H9 (cell line): Measurements from ENCODE around the gene CCL17. TPM values are rescaled to one million over a fixed set of nuclear protein-coding genes. Genes with fewer than 3 reads are reported as not detected.

Experiments used
- DNase-seq: peaks from one replicate; pipeline ENCODE4 v3.0.0-alpha.2; 2017
- H2AFZ ChIP-seq: one replicate; pipeline ENCODE4 v1.6.1; 2013; ENCODE audit warnings: mild to moderate bottlenecking, low read length, control low read depth, moderate library complexity
- H2AK5ac ChIP-seq: 2 replicates; pipeline ENCODE4 v1.6.1; 2013; ENCODE audit warnings: low read length, control low read depth, mixed read lengths; ENCODE audit not compliant: insufficient read length
- H2BK120ac ChIP-seq: one replicate; pipeline ENCODE4 v1.6.1; 2013; ENCODE audit warnings: low read depth, mild to moderate bottlenecking, low read length, control low read depth, inconsistent platforms; ENCODE audit not compliant: poor library complexity, severe bottlenecking
- H2BK12ac ChIP-seq: 2 replicates; pipeline ENCODE4 v1.6.1; 2013; ENCODE audit warnings: low read length, control low read depth, mixed read lengths, low read depth; ENCODE audit not compliant: insufficient read length
- H2BK15ac ChIP-seq: 2 replicates; pipeline ENCODE4 v1.6.1; 2013; ENCODE audit warnings: low read depth, low read length, control low read depth
- H2BK20ac ChIP-seq: one replicate; pipeline ENCODE4 v1.6.1; 2013; ENCODE audit warnings: low read depth, mild to moderate bottlenecking, low read length, control low read depth, inconsistent platforms; ENCODE audit not compliant: poor library complexity, severe bottlenecking
- H2BK5ac ChIP-seq: 2 replicates; pipeline ENCODE4 v1.6.1; 2013; ENCODE audit warnings: low read length, control low read depth, mixed read lengths; ENCODE audit not compliant: insufficient read length
- H3K14ac ChIP-seq: 2 replicates; pipeline ENCODE4 v1.6.1; 2013; ENCODE audit warnings: low read length, control low read depth; ENCODE audit not compliant: insufficient read depth
- H3K18ac ChIP-seq: 2 replicates; pipeline ENCODE4 v1.6.1; 2013; ENCODE audit warnings: low read depth, mild to moderate bottlenecking, mixed read lengths, low read length, control low read depth; ENCODE audit not compliant: insufficient read length
- H3K23ac ChIP-seq: 2 replicates; pipeline ENCODE4 v1.6.1; 2013; ENCODE audit warnings: low read length, control low read depth, mixed read lengths, low read depth; ENCODE audit not compliant: insufficient read length
- H3K23me2 ChIP-seq: 2 replicates; pipeline ENCODE4 v1.6.1; 2013; ENCODE audit warnings: low read depth, mild to moderate bottlenecking, mixed read lengths, low read length, control low read depth; ENCODE audit not compliant: insufficient read length, poor library complexity, severe bottlenecking
- H3K27ac ChIP-seq: 2 replicates; pipeline ENCODE4 v1.5.1; 2013; ENCODE audit warnings: low read length, control low read depth, mixed read lengths, low read depth; ENCODE audit not compliant: insufficient read length
- H3K27me3 ChIP-seq: 2 replicates; pipeline ENCODE4 v1.6.1; 2013; ENCODE audit warnings: low read length, control low read depth, inconsistent platforms; ENCODE audit not compliant: insufficient read depth
- H3K4ac ChIP-seq: 2 replicates; pipeline ENCODE4 v1.6.1; 2013; ENCODE audit warnings: low read depth, mild to moderate bottlenecking, control low read depth, inconsistent platforms, low read length, moderate library complexity
- H3K4me1 ChIP-seq: 2 replicates; pipeline ENCODE4 v1.6.1; 2013; ENCODE audit warnings: low read length, control low read depth, inconsistent platforms; ENCODE audit not compliant: insufficient read depth
- H3K4me2 ChIP-seq: 2 replicates; pipeline ENCODE4 v1.6.1; 2013; ENCODE audit warnings: low read length, control low read depth, mixed read lengths; ENCODE audit not compliant: insufficient read length, insufficient read depth
- H3K56ac ChIP-seq: 2 replicates; pipeline ENCODE4 v1.6.1; 2013; ENCODE audit warnings: low read depth, mild to moderate bottlenecking, mixed read lengths, low read length, control low read depth; ENCODE audit not compliant: insufficient read length
- H3K79me1 ChIP-seq: 2 replicates; pipeline ENCODE4 v1.6.1; 2013; ENCODE audit warnings: low read depth, mild to moderate bottlenecking, moderate library complexity, low read length, control low read depth, inconsistent platforms; ENCODE audit not compliant: insufficient read depth, poor library complexity, severe bottlenecking
- H3K79me2 ChIP-seq: 2 replicates; pipeline ENCODE4 v1.6.1; 2013; ENCODE audit warnings: low read length, control low read depth, inconsistent platforms; ENCODE audit not compliant: insufficient read depth
- H3K9ac ChIP-seq: 2 replicates; pipeline ENCODE4 v1.6.1; 2013; ENCODE audit warnings: low read length, control low read depth, mixed read lengths; ENCODE audit not compliant: insufficient read length; ENCODE audit errors: extremely low read depth
- H3K9me3 ChIP-seq: one replicate; pipeline ENCODE4 v1.6.1; 2013; ENCODE audit warnings: low read depth, low read length, inconsistent platforms; ENCODE audit not compliant: control insufficient read depth
- H3T11ph ChIP-seq: one replicate; pipeline ENCODE4 v1.6.1; 2013; ENCODE audit warnings: mild to moderate bottlenecking, low read length, control low read depth, inconsistent platforms
- H4K20me1 ChIP-seq: one replicate; pipeline ENCODE4 v1.6.1; 2013; ENCODE audit not compliant: control insufficient read depth, insufficient read length, insufficient read depth
- H4K5ac ChIP-seq: 2 replicates; pipeline ENCODE4 v1.6.1; 2013; ENCODE audit warnings: low read depth, mild to moderate bottlenecking, mixed read lengths, low read length, control low read depth; ENCODE audit not compliant: insufficient read length
- H4K8ac ChIP-seq: replicated peaks from 2 replicates; pipeline ENCODE4 v1.6.1; 2013; ENCODE audit warnings: low read length, control low read depth, mixed read lengths, low read depth; ENCODE audit not compliant: insufficient read length
- H4K91ac ChIP-seq: 2 replicates; pipeline ENCODE4 v1.6.1; 2013; ENCODE audit warnings: low read depth, mild to moderate bottlenecking, moderate library complexity, mixed read lengths, low read length, control low read depth; ENCODE audit not compliant: insufficient read length
- H3K27ac Mint-ChIP-seq, 3 experiments: 2 replicates in 2 of 3; 3 replicates in 1 of 3; pipeline ENCODE4 v1.8.0; 2020 to 2021; ENCODE audit warnings: mixed read lengths in 3 of 3, mild to moderate bottlenecking in 1 of 3, moderate library complexity in 1 of 3
- H3K27me3 Mint-ChIP-seq: 2 replicates; pipeline ENCODE4 v1.8.0; 2021; ENCODE audit warnings: low read depth, mild to moderate bottlenecking, moderate library complexity, mixed read lengths
- H3K36me3 Mint-ChIP-seq, 3 experiments: 2 replicates in 2 of 3; 3 replicates in 1 of 3; pipeline ENCODE4 v1.8.0; 2020 to 2021; ENCODE audit warnings: low read depth in 3 of 3, mixed read lengths in 3 of 3; ENCODE audit not compliant: insufficient read depth in 1 of 3
- H3K4me1 Mint-ChIP-seq, 2 experiments: 2 replicates each; pipeline ENCODE4 v1.8.0; 2020; ENCODE audit warnings: mixed read lengths in 2 of 2
- H3K4me3 Mint-ChIP-seq, 2 experiments: 2 replicates in 1 of 2; 3 replicates in 1 of 2; pipeline ENCODE4 v1.8.0; 2020 to 2021; ENCODE audit warnings: mild to moderate bottlenecking in 2 of 2, mixed read lengths in 2 of 2, moderate library complexity in 1 of 2
- H3K9me3 Mint-ChIP-seq, 2 experiments: 2 replicates in 1 of 2; 3 replicates in 1 of 2; pipeline ENCODE4 v1.8.0; 2020; ENCODE audit warnings: mild to moderate bottlenecking in 2 of 2, mixed read lengths in 2 of 2, moderate library complexity in 1 of 2
- WGBS: extraction: QIAGEN DNeasy Blood & Tissue Kit; methylation state at CpG from one replicate; pipeline ENCODE4 v1.1.7; 2013; ENCODE audit warnings: missing lambda C conversion rate, low lambda C conversion rate, mixed read lengths; ENCODE audit not compliant: insufficient read length; ENCODE audit errors: extremely low coverage; 5-methylcytosine and 5-hydroxymethylcytosine counted together
- total RNA-seq: library from RNA; stranded (reverse); gene quantifications from 2 replicates; pipeline ENCODE4 v1.2.1, GENCODE V29; 2021
- TF ChIP-seq, protein P1 (sequence below): fragments of 200-600 bp; sonication (generic); conservative IDR thresholded peaks from 3 replicates; pipeline ENCODE4 v1.8.0; 2021; ENCODE audit warnings: antibody characterized with exemption, mild to moderate bottlenecking

The CCL17 gene
- total RNA-seq, 1 experiment from 2014 or later = not detected

GRCh38 chr16:57447186-57447962 lies 42.8 kb downstream of the CCL17 start, which contains the start of the genes CIAPIN1 and COQ9:
Gene CIAPIN1, minus strand, starts transcription at chr16:57447385. Its CDS starts 6,457 bp downstream, at chr16:57440928.
Gene COQ9, plus strand, starts transcription at chr16:57447479. Its CDS starts 27 bp downstream, at chr16:57447506.
- peaks cover 2% of the 10 kb centered on the region; the same call in 1 of the 2 replicates for H3K79me2 ChIP-seq
- Mint-ChIP-seq H3K9me3 (no peaks in the 10 kb centered on the region), H3K27ac (peak within 1 kb of the TSS; percentile 13 to 97 (median 89); a peak in 4 of 7 replicates)

More at GRCh38 chr16:57447186-57447962, 42.8 kb downstream of the CCL17 start, which contains the start of the genes CIAPIN1 and COQ9:
- Histone ChIP-seq H4K20me1 (no peaks in the 10 kb centered on the region), H2BK15ac (no peak within 1 kb of the TSS), H2BK20ac (no peak within 1 kb of the TSS), H3K9me3 (no peaks in the 10 kb centered on the region), H2AK5ac (no peak within 1 kb of the TSS), H3K18ac (peak within 1 kb of the TSS; percentile 67), H3K23ac (no peak within 1 kb of the TSS), H3K23me2 (peaks cover 10% of the 10 kb centered on the region), H4K8ac (no peak within 1 kb of the TSS), H4K91ac (no peak within 1 kb of the TSS), H3K79me1 (peaks cover 5% of the 10 kb centered on the region), H3K9ac (peak within 1 kb of the TSS; percentile 92), H3K4me1 (no peaks in the 10 kb centered on the region), H3K14ac (peak within 1 kb of the TSS; percentile 76), H2AFZ (no peak within 1 kb of the TSS), H2BK12ac (no peak within 1 kb of the TSS), H2BK5ac (no peak within 1 kb of the TSS), H3K56ac (no peak within 1 kb of the TSS), H3K27me3 (no peaks in the 10 kb centered on the region), H3T11ph (no peak within 1 kb of the TSS), H3K4me2 (peak within 1 kb of the TSS; percentile 78), H3K4ac (no peak within 1 kb of the TSS), H2BK120ac (no peak within 1 kb of the TSS), H4K5ac (no peak within 1 kb of the TSS), H3K27ac (no peak within 1 kb of the TSS)
- no CpG with 5 or more reads among the region's 68 CpGs for WGBS
- Mint-ChIP-seq H3K36me3 (peaks cover 8 to 17% (median 10%) of the 10 kb centered on the region in 3 experiments; a peak in 6 of 7 replicates), H3K27me3 (no peaks in the 10 kb centered on the region), H3K4me3 (peak within 1 kb of the TSS; percentile 89 to 94), H3K4me1 (peaks cover 7 to 15% of the 10 kb centered on the region in 2 experiments)
- peak; percentile 90 for DNase-seq
- TF ChIP-seq, protein P1, sequence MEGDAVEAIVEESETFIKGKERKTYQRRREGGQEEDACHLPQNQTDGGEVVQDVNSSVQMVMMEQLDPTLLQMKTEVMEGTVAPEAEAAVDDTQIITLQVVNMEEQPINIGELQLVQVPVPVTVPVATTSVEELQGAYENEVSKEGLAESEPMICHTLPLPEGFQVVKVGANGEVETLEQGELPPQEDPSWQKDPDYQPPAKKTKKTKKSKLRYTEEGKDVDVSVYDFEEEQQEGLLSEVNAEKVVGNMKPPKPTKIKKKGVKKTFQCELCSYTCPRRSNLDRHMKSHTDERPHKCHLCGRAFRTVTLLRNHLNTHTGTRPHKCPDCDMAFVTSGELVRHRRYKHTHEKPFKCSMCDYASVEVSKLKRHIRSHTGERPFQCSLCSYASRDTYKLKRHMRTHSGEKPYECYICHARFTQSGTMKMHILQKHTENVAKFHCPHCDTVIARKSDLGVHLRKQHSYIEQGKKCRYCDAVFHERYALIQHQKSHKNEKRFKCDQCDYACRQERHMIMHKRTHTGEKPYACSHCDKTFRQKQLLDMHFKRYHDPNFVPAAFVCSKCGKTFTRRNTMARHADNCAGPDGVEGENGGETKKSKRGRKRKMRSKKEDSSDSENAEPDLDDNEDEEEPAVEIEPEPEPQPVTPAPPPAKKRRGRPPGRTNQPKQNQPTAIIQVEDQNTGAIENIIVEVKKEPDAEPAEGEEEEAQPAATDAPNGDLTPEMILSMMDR = no peak
